Measurements from ENCODE around the gene PTGES. TPM values are rescaled to one million over a fixed set of nuclear protein-coding genes. Genes with fewer than 3 reads are reported as not detected.
A peak's percentile ranks its signal among the peaks of the same experiment; 100 is the strongest.

PTGES gene
- total and polyA plus RNA-seq, 3 donors from 2014 or later = 9.5 to 41.8 (median 36.9) TPM

GRCh38 chr9:129697656-129698253 lies 55.1 kb downstream of the PTGES start:
- no peak for DNase-seq
- no peaks in the 10 kb centered on the region for H3K36me3 ChIP-seq (ENCODE audit: low read depth, missing control alignments)
- TF ChIP-seq CTCF (IDR thresholded peaks at IDR 0.05) (no peak), POLR2A (IDR thresholded peaks at IDR 0.05) (no peak)
- no peaks in the 10 kb centered on the region for H3K27me3 ChIP-seq
- intact Hi-C loops (cut with DNase I; ENCODE audit: low total_unique reads) = no loop called here
- H3K4me1 ChIP-seq = peaks cover 8% of the 10 kb centered on the region
- H3K9me3 ChIP-seq = no peaks in the 10 kb centered on the region
- 5 to 6% methylated on average over 12 to 25 of the region's 25 CpGs for WGBS, 2 donors
- peak overlapping the region; percentile 51 to 59 for H3K4me3 ChIP-seq
- peak overlapping the region in 1 of 2 donors; percentile 53 for H3K27ac ChIP-seq

GRCh38 chr9:129696944-129697655 lies 55.7 kb downstream of the PTGES start:
- no peaks in the 10 kb centered on the region for H3K9me3 ChIP-seq
- no peaks in the 10 kb centered on the region for H3K27me3 ChIP-seq
- intact Hi-C loops (cut with DNase I; ENCODE audit: low total_unique reads) = no loop called here
- H3K36me3 ChIP-seq (ENCODE audit: low read depth, missing control alignments) = no peaks in the 10 kb centered on the region
- peak; percentile 41 for DNase-seq
- TF ChIP-seq CTCF (IDR thresholded peaks at IDR 0.05) (no peak), POLR2A (IDR thresholded peaks at IDR 0.05) (no peak)
- 1 to 4% methylated on average over 9 to 55 of the region's 71 CpGs for WGBS, 2 donors
- H3K27ac ChIP-seq = peak overlapping the region in 1 of 2 donors; percentile 53
- H3K4me1 ChIP-seq = peaks cover 8% of the 10 kb centered on the region
- H3K4me3 ChIP-seq = peak overlapping the region; percentile 51 to 59

GRCh38 chr9:129695870-129696269 lies 57.0 kb downstream of the PTGES start:
- TF ChIP-seq CTCF (IDR thresholded peaks at IDR 0.05) (no peak), POLR2A (IDR thresholded peaks at IDR 0.05) (no peak)
- H3K4me3 ChIP-seq = no peak overlapping the region
- 54 to 67% methylated on average over 3 of the region's 3 CpGs for WGBS, 2 donors
- DNase-seq = no peak
- H3K4me1 ChIP-seq = peaks cover 8% of the 10 kb centered on the region
- intact Hi-C loops (cut with DNase I; ENCODE audit: low total_unique reads) = no loop called here
- H3K27me3 ChIP-seq = no peaks in the 10 kb centered on the region
- H3K9me3 ChIP-seq = no peaks in the 10 kb centered on the region
- no peak overlapping the region for H3K27ac ChIP-seq
- no peaks in the 10 kb centered on the region for H3K36me3 ChIP-seq (ENCODE audit: low read depth, missing control alignments)

- 69 to 81% methylated on average over 8 to 11 of the region's 11 CpGs for WGBS, 2 donors
- H3K4me1 ChIP-seq = peaks cover 8% of the 10 kb centered on the region
- no peaks in the 10 kb centered on the region for H3K36me3 ChIP-seq (ENCODE audit: low read depth, missing control alignments)
- intact Hi-C loops (cut with DNase I; ENCODE audit: low total_unique reads) = no loop called here
- no peak overlapping the region for H3K4me3 ChIP-seq
- DNase-seq = no peak
- no peak for TF ChIP-seq POLR2A (IDR thresholded peaks at IDR 0.05)
- no peak for TF ChIP-seq CTCF (IDR thresholded peaks at IDR 0.05)
- no peaks in the 10 kb centered on the region for H3K9me3 ChIP-seq
- H3K27me3 ChIP-seq = no peaks in the 10 kb centered on the region
- no peak overlapping the region for H3K27ac ChIP-seq
Measured at GRCh38 chr9:129694243-129694646, 58.6 kb downstream of the PTGES start.

All from testis (tissue), 3 donors.